CD4-positive, alpha-beta T cell treated with Interleukin-2 at 100 ng/mL for 4 hours (primary cell): ENCODE measurements around the gene ZG16.
A peak's percentile ranks its signal among the peaks of the same experiment; 100 is the strongest.
"Not testable (repeated sequence)": the region's sequence is repeated elsewhere in the genome, so short reads cannot be mapped to it uniquely, and the experiment has no call there.

Experiments
- DNase-seq: peaks from one replicate; pipeline ENCODE4 v3.0.0-alpha.2; 2020; ENCODE audit warnings: low spot score

The ZG16 gene

GRCh38 chr16:29777576-29778350, at the start of gene ZG16:
Gene ZG16, plus strand, starts transcription at chr16:29778256. Its CDS starts 1,011 bp downstream, at chr16:29779267.
- DNase-seq = no peak

- DNase-seq = no peak
Observed at GRCh38 chr16:29729116-29729521, 48.9 kb upstream of the ZG16 start.

- DNase-seq = no peak
Observed at GRCh38 chr16:29730649-29731048, 47.4 kb upstream of the ZG16 start.

GRCh38 chr16:29731768-29732601, 46.1 kb upstream of the ZG16 start:
- DNase-seq = peak; percentile 17

- no peak for DNase-seq
Observed at GRCh38 chr16:29734786-29735185, 43.3 kb upstream of the ZG16 start.

GRCh38 chr16:29736112-29736511, 41.9 kb upstream of the ZG16 start:
- no peak for DNase-seq

- no peak for DNase-seq
Observed at GRCh38 chr16:29736764-29737163, 41.3 kb upstream of the ZG16 start.

GRCh38 chr16:29737713-29738112, 40.3 kb upstream of the ZG16 start:
- no peak for DNase-seq

GRCh38 chr16:29738514-29738913, 39.5 kb upstream of the ZG16 start:
- peak; percentile 82 for DNase-seq

GRCh38 chr16:29739927-29740629, 38.0 kb upstream of the ZG16 start:
- DNase-seq = not testable (repeated sequence)

- DNase-seq = not testable (repeated sequence)
Observed at GRCh38 chr16:29740630-29741015, 37.4 kb upstream of the ZG16 start.

GRCh38 chr16:29742683-29743275, 35.3 kb upstream of the ZG16 start:
- DNase-seq = no peak

- no peak for DNase-seq
Observed at GRCh38 chr16:29743475-29743826, 34.6 kb upstream of the ZG16 start.

GRCh38 chr16:29743827-29744531, 34.1 kb upstream of the ZG16 start:
- peak; percentile 61 for DNase-seq

GRCh38 chr16:29744541-29745101, 33.4 kb upstream of the ZG16 start:
- DNase-seq = peak; percentile 7

- DNase-seq = peak; percentile 67
Observed at GRCh38 chr16:29745121-29745852, 32.8 kb upstream of the ZG16 start.

- peak; percentile 97 for DNase-seq
Observed at GRCh38 chr16:29745853-29746345, 32.2 kb upstream of the ZG16 start, which contains the start of gene C16orf54. Gene C16orf54, minus strand, starts transcription at chr16:29745990. Its CDS starts 1,039 bp downstream, at chr16:29744951.

GRCh38 chr16:29746518-29746917, 31.5 kb upstream of the ZG16 start:
- not testable (repeated sequence) for DNase-seq

- DNase-seq = no peak
Observed at GRCh38 chr16:29747947-29748759, 29.9 kb upstream of the ZG16 start.
